Endothelial cell of umbilical vein (primary cell): Measurements from ENCODE around the gene ITGAE. TPM values are rescaled to one million over a fixed set of nuclear protein-coding genes. Genes with fewer than 3 reads are reported as not detected.

ENCODE experiments used
- BruUV-seq: library from RNA; stranded (reverse); fragments of 400-500 nt; replicated peaks from 2 replicates; lab custom pipeline; 2021; lab: Mats Ljungman, UMichigan
- CTCF ChIA-PET: fragments of 300-600, 350-600 bp; sonication (Branson Sonifier 250); formaldehyde crosslinking; loops from one replicate; lab custom pipeline; 2021; ENCODE audit warnings: antibody characterized with exemption, inconsistent platforms; lab: Charles Lee
- POLR2A ChIA-PET: fragments of 300-600, 350-600 bp; sonication (Branson Sonifier 250); formaldehyde crosslinking; loops from one replicate; lab custom pipeline; 2021; ENCODE audit warnings: antibody characterized with exemption, inconsistent platforms; lab: Charles Lee
- DNase-seq: peaks from one replicate; pipeline ENCODE4 v3.0.0-alpha.2; 2011; ENCODE audit warnings: low read depth, low spot score
- FAIRE-seq: peaks from 2 replicates; lab custom pipeline; 2011; peaks lifted over from hg19 to GRCh38; lab: Jason Lieb, UNC
- H2AFZ ChIP-seq: 2 replicates; pipeline ENCODE4 v1.6.0; 2012; ENCODE audit warnings: low read depth, low read length, control low read depth, inconsistent platforms
- H3K27ac ChIP-seq: 2 replicates; pipeline ENCODE4 v1.5.1; 2011; ENCODE audit warnings: low read depth, mild to moderate bottlenecking, control low read depth, low read length, moderate library complexity; ENCODE audit not compliant: insufficient read depth
- H3K27me3 ChIP-seq, 2 experiments: 2 replicates each; pipeline versions ENCODE4 v1.6.0 to v1.6.1; 2011; ENCODE audit warnings: low read length in 2 of 2, mixed read lengths in 1 of 2; ENCODE audit not compliant: control insufficient read depth in 2 of 2, insufficient read depth in 2 of 2
- H3K36me3 ChIP-seq, 2 experiments: 2 replicates in 1 of 2; 3 replicates in 1 of 2; pipeline ENCODE4 v1.5.1; 2011; ENCODE audit warnings: low read length in 2 of 2, mild to moderate bottlenecking in 1 of 2, moderate library complexity in 1 of 2; ENCODE audit not compliant: control insufficient read depth in 2 of 2, insufficient read depth in 2 of 2; ENCODE audit errors: extremely low read depth in 1 of 2
- H3K4me1 ChIP-seq: 3 replicates; pipeline ENCODE4 v1.5.1; 2011; ENCODE audit warnings: mild to moderate bottlenecking, low read length; ENCODE audit not compliant: control insufficient read depth, insufficient read depth; ENCODE audit errors: extremely low read depth
- H3K4me2 ChIP-seq: 2 replicates; pipeline ENCODE4 v1.6.1; 2011; ENCODE audit warnings: low read length, control low read depth, mixed read lengths; ENCODE audit not compliant: insufficient read depth
- H3K4me3 ChIP-seq, 3 experiments: fragments of 200-600 bp in 1 of 3; sonication (generic), shearing (Covaris generic) in 1 of 3; replicated peaks in 1 of 3; 2 replicates each; pipeline ENCODE4 v1.5.1; 2011 to 2016; ENCODE audit warnings: control low read depth in 3 of 3, low read length in 3 of 3, mild to moderate bottlenecking in 2 of 3, inconsistent platforms in 1 of 3, low read depth in 1 of 3, moderate library complexity in 1 of 3; ENCODE audit not compliant: insufficient read depth in 1 of 3
- H3K79me2 ChIP-seq: 2 replicates; pipeline ENCODE4 v1.6.0; 2012; ENCODE audit warnings: low read length, inconsistent platforms; ENCODE audit not compliant: control insufficient read depth, insufficient read depth
- H3K9ac ChIP-seq: replicated peaks from 2 replicates; pipeline ENCODE3; 2011; ENCODE audit warnings: low read length, control low read depth; ENCODE audit not compliant: insufficient read depth; ENCODE audit errors: extremely low read depth
- H3K9me1 ChIP-seq: replicated peaks from 3 replicates; pipeline ENCODE4 v1.6.0; 2011; ENCODE audit warnings: mild to moderate bottlenecking, low read length; ENCODE audit not compliant: control insufficient read depth, insufficient read depth; ENCODE audit errors: extremely low read depth
- H3K9me3 ChIP-seq: replicated peaks from 2 replicates; pipeline ENCODE4 v1.5.1; 2012; ENCODE audit warnings: low read length, inconsistent platforms; ENCODE audit not compliant: control insufficient read depth, insufficient read depth
- H4K20me1 ChIP-seq: replicated peaks from 2 replicates; pipeline ENCODE3; 2011; ENCODE audit warnings: mild to moderate bottlenecking, low read length; ENCODE audit not compliant: control insufficient read depth, insufficient read depth; ENCODE audit errors: extremely low read depth
- FOS ChIP-seq: IDR thresholded peaks from 2 replicates; pipeline ENCODE4 v1.6.1; 2011; ENCODE audit warnings: mild to moderate bottlenecking, low read length, moderate library complexity, borderline replicate concordance; ENCODE audit not compliant: insufficient read depth
- JUN ChIP-seq: IDR thresholded peaks from 2 replicates; pipeline ENCODE4 v1.6.1; 2011; ENCODE audit warnings: borderline replicate concordance, low read depth; ENCODE audit not compliant: insufficient read length, insufficient read depth
- MYC ChIP-seq: IDR thresholded peaks from one replicate; pipeline ENCODE4 v1.6.1; 2011; ENCODE audit warnings: mild to moderate bottlenecking, low read depth, low read length
- POLR2AphosphoS5 ChIP-seq: IDR thresholded peaks from 2 replicates; pipeline ENCODE4 v1.6.1; 2012; ENCODE audit warnings: low read depth, mild to moderate bottlenecking, control low read depth, low read length, moderate library complexity; ENCODE audit not compliant: insufficient read depth
- dilution Hi-C: fragments of 300-500 bp; cut with MboI; formaldehyde crosslinking; loops from one replicate; pipeline ENCODE4 v1.15.0; 2019; ENCODE audit warnings: low sequenced_read_pairs; ENCODE audit not compliant: extremely low pct_ligation_motif_present
- intact Hi-C: fragments of 100-400 bp; cut with micrococcal nuclease; formaldehyde crosslinking; loops from one replicate; pipeline ENCODE4 v1.10.0; 2022
- polyA plus RNA-seq, 4 experiments: library from polyadenylated mRNA; depleted of rRNA in 3 of 4; stranded (reverse) in 3 of 4; unstranded in 1 of 4; fragments of >200 nt; gene quantifications; 2 replicates each; pipeline versions ENCODE4 v1.2.1 to v1.2.3, GENCODE V29; 2011 to 2012; ENCODE audit warnings: missing spikeins in 1 of 4
- total RNA-seq: library from RNA; stranded (reverse); gene quantifications from 2 replicates; pipeline ENCODE4 v1.2.3, GENCODE V29; 2021
- TF ChIP-seq, protein P1 (sequence below), 2 donors: IDR thresholded peaks; 1 replicate in 1 of 2; 2 replicates in 1 of 2; pipeline ENCODE4 v1.5.1; 2011; ENCODE audit warnings: low read length in 2 of 2, mild to moderate bottlenecking in 2 of 2, moderate library complexity in 2 of 2, control low read depth in 1 of 2, inconsistent platforms in 1 of 2, low read depth in 1 of 2; ENCODE audit not compliant: insufficient read depth in 1 of 2; ENCODE audit errors: extremely low read depth in 1 of 2

The ITGAE gene
- total and polyA plus RNA-seq, 2 donors (not counting 3 experiments of a cell fraction or from before 2014, with no cell fraction given): 29.6 to 71.6 TPM

DNA sequence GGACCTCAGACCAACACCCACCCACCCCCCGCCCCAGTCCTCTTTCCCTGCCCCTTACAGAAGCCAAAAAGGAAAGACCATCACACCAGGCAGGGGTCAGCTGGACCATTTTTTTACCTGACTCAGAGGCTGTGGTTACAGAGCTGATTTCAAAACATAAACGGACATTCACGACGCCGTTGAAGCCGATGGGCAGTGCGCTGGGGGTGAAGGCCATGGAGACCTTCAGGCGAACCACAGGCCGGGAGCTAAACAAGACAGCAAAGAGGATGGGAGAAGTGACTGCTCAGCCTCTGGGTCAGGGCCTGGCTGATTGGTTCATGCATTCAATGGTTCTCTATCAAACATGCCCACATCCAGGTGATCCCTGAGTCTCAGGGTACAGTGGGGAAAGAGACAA is 53.2 kb downstream of the ITGAE start:
- no peak for FAIRE-seq
- no peak overlapping the region for H3K4me3 ChIP-seq
- no peak overlapping the region for H3K4me2 ChIP-seq
- POLR2A ChIA-PET: no interaction called here
- no peaks in the 10 kb centered on the region for H3K4me1 ChIP-seq
- CTCF ChIA-PET: interaction anchor here (6.6 kb wide), 1 partner anchor 10 kb away, joined by 35 read pairs; no protein-coding TSS in a partner anchor
- H3K9me1 ChIP-seq: no peaks in the 10 kb centered on the region
- no peaks in the 10 kb centered on the region for H3K79me2 ChIP-seq
- H4K20me1 ChIP-seq: no peaks in the 10 kb centered on the region
- dilution Hi-C loops (no loop called here), intact Hi-C loops (no loop called here)
- H3K27me3 ChIP-seq: no peaks in the 10 kb centered on the region
- no peak overlapping the region for H2AFZ ChIP-seq
- no peak overlapping the region for H3K9ac ChIP-seq
- BruUV-seq: no TSS peak
- no peaks in the 10 kb centered on the region for H3K9me3 ChIP-seq
- TF ChIP-seq MYC: no peak
- no peak for TF ChIP-seq POLR2AphosphoS5
- TF ChIP-seq JUN: no peak
- DNase-seq: no peak
- H3K27ac ChIP-seq: no peak overlapping the region
- no peaks in the 10 kb centered on the region for H3K36me3 ChIP-seq

- intact Hi-C loops: no loop called here
- H3K36me3 ChIP-seq: no peaks in the 10 kb centered on the region
- no TSS peak for BruUV-seq
- H3K9me1 ChIP-seq: no peaks in the 10 kb centered on the region
- no peak for DNase-seq
- TF ChIP-seq POLR2AphosphoS5 (no peak), FOS (no peak)
- TF ChIP-seq, protein P1, sequence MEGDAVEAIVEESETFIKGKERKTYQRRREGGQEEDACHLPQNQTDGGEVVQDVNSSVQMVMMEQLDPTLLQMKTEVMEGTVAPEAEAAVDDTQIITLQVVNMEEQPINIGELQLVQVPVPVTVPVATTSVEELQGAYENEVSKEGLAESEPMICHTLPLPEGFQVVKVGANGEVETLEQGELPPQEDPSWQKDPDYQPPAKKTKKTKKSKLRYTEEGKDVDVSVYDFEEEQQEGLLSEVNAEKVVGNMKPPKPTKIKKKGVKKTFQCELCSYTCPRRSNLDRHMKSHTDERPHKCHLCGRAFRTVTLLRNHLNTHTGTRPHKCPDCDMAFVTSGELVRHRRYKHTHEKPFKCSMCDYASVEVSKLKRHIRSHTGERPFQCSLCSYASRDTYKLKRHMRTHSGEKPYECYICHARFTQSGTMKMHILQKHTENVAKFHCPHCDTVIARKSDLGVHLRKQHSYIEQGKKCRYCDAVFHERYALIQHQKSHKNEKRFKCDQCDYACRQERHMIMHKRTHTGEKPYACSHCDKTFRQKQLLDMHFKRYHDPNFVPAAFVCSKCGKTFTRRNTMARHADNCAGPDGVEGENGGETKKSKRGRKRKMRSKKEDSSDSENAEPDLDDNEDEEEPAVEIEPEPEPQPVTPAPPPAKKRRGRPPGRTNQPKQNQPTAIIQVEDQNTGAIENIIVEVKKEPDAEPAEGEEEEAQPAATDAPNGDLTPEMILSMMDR (IDR thresholded peaks at IDR 0.05; ENCODE audit: extremely low read depth in 1 of 2, insufficient read depth in 1 of 2, low read depth in 1 of 2, low read length in 2 of 2): no peak
- ChIA-PET POLR2A (no interaction called here), CTCF (no interaction called here)
- H3K4me3 ChIP-seq: no peak overlapping the region
- H3K4me1 ChIP-seq: no peaks in the 10 kb centered on the region
- no peak overlapping the region for H3K27ac ChIP-seq
- H3K27me3 ChIP-seq: no peaks in the 10 kb centered on the region
- no peaks in the 10 kb centered on the region for H4K20me1 ChIP-seq
- no peak overlapping the region for H2AFZ ChIP-seq
- H3K9me3 ChIP-seq: no peaks in the 10 kb centered on the region
- H3K79me2 ChIP-seq: no peaks in the 10 kb centered on the region
- dilution Hi-C loops: no loop called here
- no peak overlapping the region for H3K9ac ChIP-seq
- FAIRE-seq: no peak
- H3K4me2 ChIP-seq: no peak overlapping the region
Measured at GRCh38 chr17:3745071-3745470, 55.9 kb downstream of the ITGAE start.
